ENCODE measurements around the gene EPB41L4A.

DNA sequence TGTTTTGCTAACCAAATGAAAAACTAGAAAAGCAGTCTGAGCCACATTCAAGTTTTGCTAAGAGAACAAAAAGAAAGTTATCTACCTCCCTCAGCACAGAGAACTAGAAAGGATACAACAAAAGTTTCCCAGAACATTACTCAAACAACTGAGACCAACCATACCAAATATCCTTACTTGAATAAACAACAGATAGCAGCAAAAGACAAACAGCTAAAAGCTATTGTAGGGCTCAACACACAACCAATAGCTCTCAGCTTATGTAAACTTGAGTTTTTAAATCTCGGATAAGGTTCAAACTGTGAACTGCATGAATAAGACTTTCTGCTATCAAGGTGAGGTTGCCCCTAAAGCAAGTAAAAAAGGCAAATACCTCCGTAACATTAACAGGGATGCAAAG, 3.5 kb downstream of the EPB41L4A start:
- TF ChIP-seq, protein P1, sequence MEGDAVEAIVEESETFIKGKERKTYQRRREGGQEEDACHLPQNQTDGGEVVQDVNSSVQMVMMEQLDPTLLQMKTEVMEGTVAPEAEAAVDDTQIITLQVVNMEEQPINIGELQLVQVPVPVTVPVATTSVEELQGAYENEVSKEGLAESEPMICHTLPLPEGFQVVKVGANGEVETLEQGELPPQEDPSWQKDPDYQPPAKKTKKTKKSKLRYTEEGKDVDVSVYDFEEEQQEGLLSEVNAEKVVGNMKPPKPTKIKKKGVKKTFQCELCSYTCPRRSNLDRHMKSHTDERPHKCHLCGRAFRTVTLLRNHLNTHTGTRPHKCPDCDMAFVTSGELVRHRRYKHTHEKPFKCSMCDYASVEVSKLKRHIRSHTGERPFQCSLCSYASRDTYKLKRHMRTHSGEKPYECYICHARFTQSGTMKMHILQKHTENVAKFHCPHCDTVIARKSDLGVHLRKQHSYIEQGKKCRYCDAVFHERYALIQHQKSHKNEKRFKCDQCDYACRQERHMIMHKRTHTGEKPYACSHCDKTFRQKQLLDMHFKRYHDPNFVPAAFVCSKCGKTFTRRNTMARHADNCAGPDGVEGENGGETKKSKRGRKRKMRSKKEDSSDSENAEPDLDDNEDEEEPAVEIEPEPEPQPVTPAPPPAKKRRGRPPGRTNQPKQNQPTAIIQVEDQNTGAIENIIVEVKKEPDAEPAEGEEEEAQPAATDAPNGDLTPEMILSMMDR (IDR thresholded peaks at IDR 0.05) = no peak
- TF ChIP-seq POLR2A (IDR thresholded peaks at IDR 0.05) (no peak), POLR2AphosphoS5 (IDR thresholded peaks at IDR 0.05; ENCODE audit: insufficient read depth in 1 of 2, low read depth in 1 of 2) (no peak)
